ENCODE results near the gene GREB1. TPM values are rescaled to one million over a fixed set of nuclear protein-coding genes. Genes with fewer than 3 reads are reported as not detected.

Gene GREB1
- total RNA-seq, 2 experiments from 2014 or later: 0.91 to 1.4 TPM

GRCh38 chr2:11562476-11562875 lies 28.6 kb downstream of the GREB1 start:
- DNase-seq (no peak), ATAC-seq (no peak)
- Mint-ChIP-seq H3K27ac (no peak overlapping the region), H3K9me3 (ENCODE audit: low read depth) (no peaks in the 10 kb centered on the region), H3K27me3 (peaks cover 14% of the 10 kb centered on the region), H3K4me3 (no peak overlapping the region), H3K36me3 (no peaks in the 10 kb centered on the region), H3K4me1 (no peaks in the 10 kb centered on the region)
- CTCF ChIA-PET: interaction anchor here (1.1 kb wide), 1 partner anchor 22 kb away, joined by 3 read pairs; no protein-coding TSS in a partner anchor

GRCh38 chr2:11563784-11564666 lies 30.2 kb downstream of the GREB1 start:
- no peak overlapping the region for H3K4me3 Mint-ChIP-seq
- H3K4me1 Mint-ChIP-seq: no peaks in the 10 kb centered on the region
- DNase-seq (no peak), ATAC-seq (no peak)
- H3K9me3 Mint-ChIP-seq (ENCODE audit: low read depth): no peaks in the 10 kb centered on the region
- H3K27me3 Mint-ChIP-seq: peaks cover 6% of the 10 kb centered on the region
- CTCF ChIA-PET: interaction anchor here (0.9 kb wide), 1 partner anchor 20 kb away, joined by 4 read pairs; no protein-coding TSS in a partner anchor
- no peak overlapping the region for H3K27ac Mint-ChIP-seq
- H3K36me3 Mint-ChIP-seq: no peaks in the 10 kb centered on the region

GRCh38 chr2:11564816-11565567 lies 31.1 kb downstream of the GREB1 start:
- no peak overlapping the region for H3K27ac Mint-ChIP-seq
- H3K9me3 Mint-ChIP-seq (ENCODE audit: low read depth): no peaks in the 10 kb centered on the region
- peaks cover 7% of the 10 kb centered on the region for H3K27me3 Mint-ChIP-seq
- no peaks in the 10 kb centered on the region for H3K4me1 Mint-ChIP-seq
- no peaks in the 10 kb centered on the region for H3K36me3 Mint-ChIP-seq
- H3K4me3 Mint-ChIP-seq: no peak overlapping the region
- no peak for ATAC-seq
- CTCF ChIA-PET: interaction anchor here (1.2 kb wide), 1 partner anchor 20 kb away, joined by 4 read pairs; no protein-coding TSS in a partner anchor
- DNase-seq: no peak

GRCh38 chr2:11566383-11566782 lies 32.5 kb downstream of the GREB1 start:
- ATAC-seq: no peak
- no peak overlapping the region for H3K4me3 Mint-ChIP-seq
- H3K27me3 Mint-ChIP-seq: peaks cover 7% of the 10 kb centered on the region
- no peaks in the 10 kb centered on the region for H3K9me3 Mint-ChIP-seq (ENCODE audit: low read depth)
- H3K4me1 Mint-ChIP-seq: no peaks in the 10 kb centered on the region
- no peaks in the 10 kb centered on the region for H3K36me3 Mint-ChIP-seq
- DNase-seq: no peak
- H3K27ac Mint-ChIP-seq: no peak overlapping the region
- CTCF ChIA-PET: interaction anchor here (0.6 kb wide), 1 partner anchor 17 kb away, joined by 3 read pairs; no protein-coding TSS in a partner anchor

GRCh38 chr2:11567631-11568031 lies 33.8 kb downstream of the GREB1 start:
- DNase-seq: no peak
- CTCF ChIA-PET: no interaction called here
- Mint-ChIP-seq H3K36me3 (no peaks in the 10 kb centered on the region), H3K27me3 (peaks cover 7% of the 10 kb centered on the region), H3K4me1 (no peaks in the 10 kb centered on the region), H3K4me3 (no peak overlapping the region), H3K27ac (no peak overlapping the region), H3K9me3 (ENCODE audit: low read depth) (no peaks in the 10 kb centered on the region)
- no peak for ATAC-seq

GRCh38 chr2:11568436-11568835 lies 34.6 kb downstream of the GREB1 start:
- H3K9me3 Mint-ChIP-seq (ENCODE audit: low read depth): no peaks in the 10 kb centered on the region
- CTCF ChIA-PET: no interaction called here
- no peak overlapping the region for H3K4me3 Mint-ChIP-seq
- H3K36me3 Mint-ChIP-seq: no peaks in the 10 kb centered on the region
- peaks cover 7% of the 10 kb centered on the region for H3K27me3 Mint-ChIP-seq
- no peak overlapping the region for H3K27ac Mint-ChIP-seq
- ATAC-seq: no peak
- no peak for DNase-seq
- no peaks in the 10 kb centered on the region for H3K4me1 Mint-ChIP-seq

GRCh38 chr2:11569636-11570035 lies 35.8 kb downstream of the GREB1 start:
- Mint-ChIP-seq H3K4me1 (no peaks in the 10 kb centered on the region), H3K36me3 (no peaks in the 10 kb centered on the region), H3K27ac (no peak overlapping the region), H3K4me3 (no peak overlapping the region), H3K27me3 (peaks cover 7% of the 10 kb centered on the region), H3K9me3 (ENCODE audit: low read depth) (no peaks in the 10 kb centered on the region)
- ATAC-seq (no peak), DNase-seq (no peak)
- CTCF ChIA-PET: interaction anchor here (1.0 kb wide), 1 partner anchor 14 kb away, joined by 3 read pairs; no protein-coding TSS in a partner anchor

- Mint-ChIP-seq H3K4me1 (no peaks in the 10 kb centered on the region), H3K9me3 (ENCODE audit: low read depth) (no peaks in the 10 kb centered on the region), H3K27me3 (peaks cover 7% of the 10 kb centered on the region), H3K27ac (no peak overlapping the region), H3K4me3 (no peak overlapping the region), H3K36me3 (no peaks in the 10 kb centered on the region)
- DNase-seq: no peak
- ATAC-seq: no peak
- CTCF ChIA-PET: no interaction called here
These were observed 37.3 kb downstream of the GREB1 start for GRCh38 chr2:11571170-11571569.

- CTCF ChIA-PET: interaction anchor here (1.0 to 2.5 kb wide), 2 partner anchors 10 to 12 kb away, joined by 3 to 7 read pairs; no protein-coding TSS in a partner anchor
- Mint-ChIP-seq H3K27me3 (peaks cover 7% of the 10 kb centered on the region), H3K4me3 (no peak overlapping the region), H3K9me3 (ENCODE audit: low read depth) (no peaks in the 10 kb centered on the region), H3K36me3 (no peaks in the 10 kb centered on the region), H3K27ac (no peak overlapping the region), H3K4me1 (no peaks in the 10 kb centered on the region)
- no peak for ATAC-seq
- DNase-seq: no peak
These were observed 39.2 kb downstream of the GREB1 start for GRCh38 chr2:11572996-11573395.

GRCh38 chr2:11573418-11574175 lies 39.8 kb downstream of the GREB1 start:
- Mint-ChIP-seq H3K4me1 (no peaks in the 10 kb centered on the region), H3K27me3 (peaks cover 7% of the 10 kb centered on the region)
- ATAC-seq: no peak

GRCh38 chr2:11574176-11575046 lies 40.6 kb downstream of the GREB1 start:
- Mint-ChIP-seq H3K27ac (no peak overlapping the region), H3K36me3 (no peaks in the 10 kb centered on the region), H3K27me3 (peaks cover 6% of the 10 kb centered on the region), H3K4me3 (no peak overlapping the region), H3K9me3 (ENCODE audit: low read depth) (no peaks in the 10 kb centered on the region), H3K4me1 (no peaks in the 10 kb centered on the region)
- ATAC-seq: no peak
- CTCF ChIA-PET: interaction anchor here (0.9 to 2.5 kb wide), 3 partner anchors 8 to 10 kb away, joined by 3 to 7 read pairs (median 3); no protein-coding TSS in a partner anchor
- DNase-seq: no peak

More at GRCh38 chr2:11573418-11574175, 39.8 kb downstream of the GREB1 start:
- no peak overlapping the region for H3K4me3 Mint-ChIP-seq
- CTCF ChIA-PET: interaction anchor here (0.9 to 2.5 kb wide), 3 partner anchors 9 to 11 kb away, joined by 3 to 7 read pairs (median 3); no protein-coding TSS in a partner anchor
- no peaks in the 10 kb centered on the region for H3K9me3 Mint-ChIP-seq (ENCODE audit: low read depth)
- no peaks in the 10 kb centered on the region for H3K36me3 Mint-ChIP-seq
- no peak for DNase-seq
- no peak overlapping the region for H3K27ac Mint-ChIP-seq

- ATAC-seq: no peak
- Mint-ChIP-seq H3K4me3 (no peak overlapping the region), H3K9me3 (ENCODE audit: low read depth) (no peaks in the 10 kb centered on the region), H3K36me3 (no peaks in the 10 kb centered on the region), H3K27ac (no peak overlapping the region), H3K27me3 (no peaks in the 10 kb centered on the region), H3K4me1 (no peaks in the 10 kb centered on the region)
- CTCF ChIA-PET: no interaction called here
- DNase-seq: no peak
These were observed 42.6 kb downstream of the GREB1 start for GRCh38 chr2:11576398-11576797.
